GM10847 (cell line): Measurements from ENCODE around the gene DLG2.

Source experiments
- POLR2A ChIP-seq: IDR thresholded peaks from 2 replicates; pipeline ENCODE4 v1.6.1; 2011; ENCODE audit not compliant: insufficient read length; ENCODE audit errors: extremely low read depth

Gene DLG2

GRCh38 chr11:85238906-85239305 lies 388.2 kb downstream of the DLG2 start:
- TF ChIP-seq POLR2A, result no peak

- TF ChIP-seq POLR2A, result no peak
Observed at GRCh38 chr11:85236211-85236610, 390.9 kb downstream of the DLG2 start.

- TF ChIP-seq POLR2A, result no peak
Observed at GRCh38 chr11:85232559-85232958, 394.6 kb downstream of the DLG2 start.

GRCh38 chr11:85231588-85231987 lies 395.6 kb downstream of the DLG2 start:
- no peak for TF ChIP-seq POLR2A

GRCh38 chr11:85196968-85197367 lies 430.2 kb downstream of the DLG2 start:
- TF ChIP-seq POLR2A, result no peak

- no peak for TF ChIP-seq POLR2A
Observed at GRCh38 chr11:85195934-85196333, 431.2 kb downstream of the DLG2 start.

GRCh38 chr11:85187992-85188391 lies 439.2 kb downstream of the DLG2 start:
- TF ChIP-seq POLR2A, result no peak

GRCh38 chr11:85184721-85185120 lies 442.4 kb downstream of the DLG2 start:
- TF ChIP-seq POLR2A, result no peak

GRCh38 chr11:85182441-85183387 lies 444.4 kb downstream of the DLG2 start:
- no peak for TF ChIP-seq POLR2A

- TF ChIP-seq POLR2A, result no peak
Observed at GRCh38 chr11:85180528-85180927, 446.6 kb downstream of the DLG2 start.

- TF ChIP-seq POLR2A, result no peak
Observed at GRCh38 chr11:85171648-85172257, 455.4 kb downstream of the DLG2 start.

GRCh38 chr11:85170184-85170583 lies 457.0 kb downstream of the DLG2 start:
- no peak for TF ChIP-seq POLR2A

- TF ChIP-seq POLR2A, result no peak
Observed at GRCh38 chr11:85167471-85167870, 459.7 kb downstream of the DLG2 start.

GRCh38 chr11:85167038-85167437 lies 460.1 kb downstream of the DLG2 start:
- TF ChIP-seq POLR2A, result no peak

GRCh38 chr11:85165819-85166218 lies 461.3 kb downstream of the DLG2 start:
- no peak for TF ChIP-seq POLR2A

- TF ChIP-seq POLR2A, result no peak
Observed at GRCh38 chr11:85164743-85165142, 462.4 kb downstream of the DLG2 start.

GRCh38 chr11:85154294-85154693 lies 472.9 kb downstream of the DLG2 start:
- no peak for TF ChIP-seq POLR2A

GRCh38 chr11:85137597-85137996 lies 489.5 kb downstream of the DLG2 start:
- TF ChIP-seq POLR2A, result no peak
